ENCODE results near the gene PDE4B.

DNA sequence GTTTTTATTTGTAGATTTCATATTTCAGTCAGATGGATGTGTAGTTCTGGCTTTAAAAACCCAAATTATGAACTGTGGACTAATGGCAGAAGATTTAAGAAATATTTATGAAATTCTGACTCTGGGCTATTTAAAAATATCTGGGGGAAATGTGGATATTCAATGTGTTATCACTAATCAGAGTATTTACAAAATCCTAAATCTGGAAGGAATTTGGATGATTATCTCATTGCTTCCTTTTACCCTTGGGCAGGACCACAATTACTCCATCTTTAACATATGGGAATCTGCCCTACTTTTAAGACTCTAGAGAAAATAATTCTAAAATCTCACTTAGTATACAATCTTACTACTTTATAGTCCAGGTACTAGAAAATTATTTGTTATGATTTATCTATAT lies 203.2 kb downstream of the PDE4B start:
- TF ChIP-seq, protein P1, sequence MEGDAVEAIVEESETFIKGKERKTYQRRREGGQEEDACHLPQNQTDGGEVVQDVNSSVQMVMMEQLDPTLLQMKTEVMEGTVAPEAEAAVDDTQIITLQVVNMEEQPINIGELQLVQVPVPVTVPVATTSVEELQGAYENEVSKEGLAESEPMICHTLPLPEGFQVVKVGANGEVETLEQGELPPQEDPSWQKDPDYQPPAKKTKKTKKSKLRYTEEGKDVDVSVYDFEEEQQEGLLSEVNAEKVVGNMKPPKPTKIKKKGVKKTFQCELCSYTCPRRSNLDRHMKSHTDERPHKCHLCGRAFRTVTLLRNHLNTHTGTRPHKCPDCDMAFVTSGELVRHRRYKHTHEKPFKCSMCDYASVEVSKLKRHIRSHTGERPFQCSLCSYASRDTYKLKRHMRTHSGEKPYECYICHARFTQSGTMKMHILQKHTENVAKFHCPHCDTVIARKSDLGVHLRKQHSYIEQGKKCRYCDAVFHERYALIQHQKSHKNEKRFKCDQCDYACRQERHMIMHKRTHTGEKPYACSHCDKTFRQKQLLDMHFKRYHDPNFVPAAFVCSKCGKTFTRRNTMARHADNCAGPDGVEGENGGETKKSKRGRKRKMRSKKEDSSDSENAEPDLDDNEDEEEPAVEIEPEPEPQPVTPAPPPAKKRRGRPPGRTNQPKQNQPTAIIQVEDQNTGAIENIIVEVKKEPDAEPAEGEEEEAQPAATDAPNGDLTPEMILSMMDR (conservative IDR thresholded peaks at IDR 0.05; ENCODE audit: low read length) = no peak
- TF ChIP-seq EZH2phosphoT487 (IDR thresholded peaks at IDR 0.05; ENCODE audit: borderline replicate concordance) = no peak

Data from Loucy (cell line).